IMR-90 (cell line): Measurements from ENCODE around the gene KLK14. TPM values are rescaled to one million over a fixed set of nuclear protein-coding genes. Genes with fewer than 3 reads are reported as not detected.

ENCODE experiments used
- ATAC-seq: fragments of 200-7000 bp; cut with Tn5 transposase; 2 replicates; pipeline ENCODE4 v1.9.1; 2020; ENCODE audit warnings: low read depth, mild to moderate bottlenecking, moderate library complexity
- BruUV-seq: library from RNA; stranded (reverse); fragments of 400-500 nt; replicated peaks from 2 replicates; lab custom pipeline; 2021; lab: Mats Ljungman, UMichigan
- CTCF ChIA-PET: fragments of 300-600 bp; formaldehyde crosslinking; extraction: SDS; loops from one replicate; lab custom pipeline; 2021; ENCODE audit warnings: antibody characterized with exemption; lab: Yijun Ruan, JAX
- POLR2A ChIA-PET: fragments of 300-600 bp; sonication (Branson Sonifier 250); formaldehyde crosslinking; loops from one replicate; lab custom pipeline; 2022; ENCODE audit warnings: antibody characterized with exemption; ENCODE audit not compliant: unreplicated experiment; lab: Charles Lee
- DNase-seq: peaks from one replicate; pipeline ENCODE4 v3.0.0; 2013
- H2AFZ ChIP-seq: replicated peaks from 2 replicates; pipeline ENCODE3; 2013; ENCODE audit warnings: low read length, mild to moderate bottlenecking; ENCODE audit not compliant: poor library complexity
- H2AK5ac ChIP-seq: 2 replicates; pipeline ENCODE4 v1.6.1; 2013; ENCODE audit warnings: low read depth, low read length, inconsistent platforms
- H2AK9ac ChIP-seq: replicated peaks from 2 replicates; pipeline ENCODE3; 2013; ENCODE audit warnings: mild to moderate bottlenecking, low read depth, low read length, moderate library complexity; ENCODE audit not compliant: poor library complexity
- H2BK120ac ChIP-seq: 2 replicates; pipeline ENCODE4 v1.6.1; 2013; ENCODE audit warnings: low read depth, low read length, inconsistent platforms
- H2BK15ac ChIP-seq: 3 replicates; pipeline ENCODE4 v1.6.1; 2013; ENCODE audit warnings: low read depth, low read length, inconsistent platforms
- H2BK20ac ChIP-seq: 2 replicates; pipeline ENCODE4 v1.6.1; 2013; ENCODE audit warnings: low read depth, mild to moderate bottlenecking, inconsistent platforms, low read length, moderate library complexity
- H2BK5ac ChIP-seq: 2 replicates; pipeline ENCODE4 v1.6.1; 2013; ENCODE audit warnings: mild to moderate bottlenecking, low read depth, low read length, inconsistent platforms; ENCODE audit not compliant: poor library complexity, severe bottlenecking
- H3K14ac ChIP-seq: replicated peaks from 2 replicates; pipeline ENCODE4 v1.6.1; 2013; ENCODE audit warnings: low read depth, low read length, inconsistent platforms
- H3K18ac ChIP-seq: 2 replicates; pipeline ENCODE4 v1.6.1; 2013; ENCODE audit warnings: low read depth, low read length, control low read depth
- H3K23ac ChIP-seq: 2 replicates; pipeline ENCODE4 v1.6.1; 2013; ENCODE audit warnings: low read depth, low read length, inconsistent platforms
- H3K27ac ChIP-seq: 2 replicates; pipeline ENCODE4 v1.5.1; 2013; ENCODE audit warnings: mild to moderate bottlenecking, control low read depth, low read length; ENCODE audit not compliant: insufficient read depth
- H3K27me3 ChIP-seq: 2 replicates; pipeline ENCODE4 v1.6.1; 2013; ENCODE audit warnings: low read length; ENCODE audit not compliant: control insufficient read depth, insufficient read depth
- H3K36me3 ChIP-seq: 2 replicates; pipeline ENCODE4 v1.6.1; 2013; ENCODE audit warnings: low read length, mixed read lengths; ENCODE audit not compliant: control insufficient read depth, insufficient read depth
- H3K4ac ChIP-seq: 2 replicates; pipeline ENCODE4 v1.6.1; 2013; ENCODE audit warnings: low read depth, low read length, inconsistent platforms
- H3K4me1 ChIP-seq: 2 replicates; pipeline ENCODE4 v1.6.1; 2013; ENCODE audit warnings: low read length, mixed read lengths; ENCODE audit not compliant: control insufficient read depth, insufficient read depth
- H3K4me2 ChIP-seq: 2 replicates; pipeline ENCODE4 v1.6.1; 2013; ENCODE audit warnings: low read depth, mild to moderate bottlenecking, control low read depth, low read length, moderate library complexity
- H3K4me3 ChIP-seq: 2 replicates; pipeline ENCODE4 v1.5.1; 2013; ENCODE audit warnings: low read depth, mild to moderate bottlenecking, control low read depth, low read length, moderate library complexity; ENCODE audit not compliant: insufficient read depth
- H3K56ac ChIP-seq: 2 replicates; pipeline ENCODE4 v1.6.1; 2013; ENCODE audit warnings: low read length, inconsistent platforms; ENCODE audit not compliant: insufficient read depth; ENCODE audit errors: extremely low read depth
- H3K79me1 ChIP-seq, 2 experiments: 2 replicates each; pipeline ENCODE4 v1.6.1; 2013; ENCODE audit warnings: low read length in 2 of 2, inconsistent platforms in 1 of 2, low read depth in 1 of 2
- H3K9ac ChIP-seq: 2 replicates; pipeline ENCODE4 v1.6.1; 2013; ENCODE audit warnings: low read depth, low read length, control low read depth
- H3K9me1 ChIP-seq: 2 replicates; pipeline ENCODE4 v1.6.1; 2013; ENCODE audit warnings: low read length, inconsistent platforms; ENCODE audit not compliant: insufficient read depth
- H3K9me3 ChIP-seq: 2 replicates; pipeline ENCODE4 v1.6.1; 2013; ENCODE audit warnings: low read length; ENCODE audit not compliant: control insufficient read depth, insufficient read depth
- H4K20me1 ChIP-seq: 2 replicates; pipeline ENCODE4 v1.6.1; 2013; ENCODE audit warnings: low read length, inconsistent platforms; ENCODE audit not compliant: insufficient read depth
- H4K5ac ChIP-seq: 2 replicates; pipeline ENCODE4 v1.6.1; 2013; ENCODE audit warnings: mild to moderate bottlenecking, low read depth, low read length, control low read depth
- H4K8ac ChIP-seq, 2 experiments: 2 replicates each; pipeline ENCODE4 v1.6.1; 2013; ENCODE audit warnings: low read depth in 2 of 2, low read length in 2 of 2, control low read depth in 1 of 2, inconsistent platforms in 1 of 2
- H4K91ac ChIP-seq: 2 replicates; pipeline ENCODE4 v1.6.1; 2013; ENCODE audit warnings: low read depth, low read length, inconsistent platforms; ENCODE audit not compliant: insufficient read depth
- BHLHE40 ChIP-seq: fragments of 150-350 bp; IDR thresholded peaks from 2 replicates; pipeline ENCODE4 v1.6.1; 2016; ENCODE audit warnings: mild to moderate bottlenecking, low read depth, low read length
- FOS ChIP-seq: fragments of 150-350 bp; IDR thresholded peaks from 2 replicates; pipeline ENCODE4 v1.6.1; 2016; ENCODE audit warnings: low read depth, low read length
- MAFK ChIP-seq: IDR thresholded peaks from 2 replicates; pipeline ENCODE4 v1.6.1; 2012; ENCODE audit warnings: low read depth, low read length, improper control_type of control experiment
- MAZ ChIP-seq: IDR thresholded peaks from 2 replicates; pipeline ENCODE4 v1.6.1; 2012; ENCODE audit warnings: low read depth, mild to moderate bottlenecking, low read length, improper control_type of control experiment, moderate library complexity, borderline replicate concordance
- MXI1 ChIP-seq: IDR thresholded peaks from 2 replicates; pipeline ENCODE4 v1.6.1; 2012; ENCODE audit warnings: low read depth, mild to moderate bottlenecking, low read length, moderate library complexity, borderline replicate concordance
- NFE2L2 ChIP-seq: fragments of 150-350 bp; IDR thresholded peaks from 2 replicates; pipeline ENCODE4 v1.6.1; 2016; ENCODE audit warnings: low read depth, mild to moderate bottlenecking, low read length
- POLR2A ChIP-seq: IDR thresholded peaks from 2 replicates; pipeline ENCODE4 v1.6.1; 2012; ENCODE audit warnings: mild to moderate bottlenecking, low read depth, low read length
- RAD21 ChIP-seq: IDR thresholded peaks from 2 replicates; pipeline ENCODE4 v1.6.1; 2012; ENCODE audit warnings: low read length, improper control_type of control experiment
- RCOR1 ChIP-seq: IDR thresholded peaks from 2 replicates; pipeline ENCODE4 v1.6.1; 2012; ENCODE audit warnings: mild to moderate bottlenecking, low read length, improper control_type of control experiment; ENCODE audit not compliant: insufficient replicate concordance
- RFX5 ChIP-seq: IDR thresholded peaks from 2 replicates; pipeline ENCODE4 v1.8.0; 2012; ENCODE audit warnings: low read depth, mild to moderate bottlenecking, low read length, moderate library complexity
- SMC3 ChIP-seq: fragments of 150-350 bp; IDR thresholded peaks from 2 replicates; pipeline ENCODE4 v1.6.1; 2016; ENCODE audit warnings: low read depth, mild to moderate bottlenecking, antibody characterized with exemption, low read length, moderate library complexity
- WGBS, 2 experiments: methylation state at CpG; one replicate each; pipeline versions ENCODE4 v1.1.5 to v1.1.7; 2013; ENCODE audit warnings: missing lambda C conversion rate in 2 of 2; ENCODE audit not compliant: insufficient read length in 1 of 2; ENCODE audit errors: extremely low coverage in 2 of 2; 5-methylcytosine and 5-hydroxymethylcytosine counted together
- dilution Hi-C: fragments of 300-500 bp; cut with HindIII; formaldehyde crosslinking; loops from one replicate; pipeline ENCODE4 v1.14.3; 2018; ENCODE audit warnings: low sequenced_read_pairs; ENCODE audit not compliant: unreplicated experiment
- in situ Hi-C: fragments of 300-500 bp; cut with MboI; formaldehyde crosslinking; loops from 3 replicates; pipeline ENCODE4 v1.14.3; 2019; ENCODE audit warnings: low sequenced_read_pairs, inconsistent platforms, mixed read lengths
- intact Hi-C: fragments of 100-400 bp; cut with micrococcal nuclease; formaldehyde crosslinking; loops from 2 replicates; pipeline ENCODE4 v1.10.0; 2022
- polyA plus RNA-seq, 3 experiments: library from polyadenylated mRNA; depleted of rRNA; stranded (reverse); fragments of >200 nt; gene quantifications; 2 replicates each; pipeline ENCODE4 v1.2.3, GENCODE V29; 2012; ENCODE audit warnings: low replicate concordance in 1 of 3
- total RNA-seq: library from RNA; depleted of rRNA; stranded (reverse); fragments of >200 nt; gene quantifications from 2 replicates; pipeline ENCODE4 v1.2.3, GENCODE V29; 2012
- TF ChIP-seq, protein P1 (sequence below): conservative IDR thresholded peaks from 2 replicates; pipeline ENCODE4 v1.5.1; 2012; ENCODE audit warnings: mild to moderate bottlenecking, low read depth, low read length, improper control_type of control experiment
- TF ChIP-seq, protein P2 (sequence below): fragments of 150-350 bp; IDR thresholded peaks from 2 replicates; pipeline ENCODE4 v1.6.1; 2017; ENCODE audit warnings: mild to moderate bottlenecking, antibody characterized with exemption, low read length, low read depth
- TF ChIP-seq, protein P3 (sequence below): fragments of 150-350 bp; IDR thresholded peaks from 2 replicates; pipeline ENCODE4 v1.6.1; 2016; ENCODE audit warnings: low read depth, mild to moderate bottlenecking, low read length, moderate library complexity, borderline replicate concordance

The KLK14 gene
- total and polyA plus RNA-seq, 2 of the 4 experiments (the other 2 are of a cell fraction) = not detected

DNA sequence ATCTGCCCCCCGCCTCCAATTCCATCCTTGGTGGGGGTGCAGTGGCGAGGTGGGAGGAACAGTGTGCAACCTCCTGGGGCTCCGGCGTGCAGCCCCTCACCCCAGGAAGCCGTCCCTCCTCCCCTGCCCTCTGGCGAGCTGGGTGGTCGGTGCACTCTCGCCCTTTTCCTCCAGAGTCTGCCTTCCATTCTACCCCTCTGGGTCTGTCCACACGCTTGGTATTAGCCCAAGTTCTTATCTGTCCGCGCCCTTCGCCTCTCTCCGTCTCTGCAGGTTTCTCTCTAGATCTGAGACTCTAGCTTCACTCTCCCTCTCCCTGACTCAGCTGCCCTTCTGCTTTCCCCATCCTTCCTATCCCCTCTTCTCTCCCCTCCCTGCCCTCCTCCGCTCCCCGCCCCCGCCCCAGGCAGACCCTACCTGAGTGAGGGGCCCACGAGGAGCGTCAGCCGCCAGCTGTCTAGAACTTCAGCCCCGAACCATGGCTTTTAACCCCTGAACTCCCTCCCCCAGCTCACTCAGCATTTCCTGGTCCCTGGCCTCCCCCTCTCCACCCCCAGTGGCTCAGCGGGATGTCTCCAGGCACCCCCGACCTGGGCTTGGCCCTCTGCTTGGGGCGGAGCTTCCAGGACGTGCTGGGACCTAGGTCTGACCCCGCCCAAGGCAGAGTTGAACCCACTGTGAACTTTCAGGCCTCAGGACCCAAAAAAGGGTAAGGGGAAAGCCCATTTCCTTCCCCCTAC lies 17.3 kb downstream of the KLK14 start:
- dilution Hi-C loops (no loop called here), intact Hi-C loops (no loop called here), in situ Hi-C loops (no loop called here)
- Histone ChIP-seq H2AFZ (peak overlapping the region; percentile 43), H3K56ac (no peak overlapping the region), H3K23ac (no peak overlapping the region), H3K79me1 (no peaks in the 10 kb centered on the region), H3K14ac (no peak overlapping the region), H3K4ac (no peak overlapping the region), H2AK5ac (no peak overlapping the region), H2AK9ac (no peak overlapping the region), H2BK5ac (no peak overlapping the region), H3K9me3 (peaks cover 2% of the 10 kb centered on the region; the same call in 1 of the 2 replicates), H3K9me1 (no peaks in the 10 kb centered on the region), H4K91ac (no peak overlapping the region), H3K27ac (no peak overlapping the region), H3K27me3 (no peaks in the 10 kb centered on the region), H3K9ac (no peak overlapping the region), H2BK120ac (no peak overlapping the region), H4K20me1 (no peaks in the 10 kb centered on the region), H3K36me3 (no peaks in the 10 kb centered on the region), H2BK15ac (no peak overlapping the region), H4K5ac (no peak overlapping the region), H4K8ac (no peak overlapping the region), H3K4me2 (peak overlapping the region; percentile 21; the same call in 1 of the 2 replicates), H3K18ac (no peak overlapping the region), H3K4me1 (no peaks in the 10 kb centered on the region), H3K4me3 (peak overlapping the region; percentile 14; the same call in 1 of the 2 replicates), H2BK20ac (no peak overlapping the region)
- POLR2A ChIA-PET = no interaction called here
- TF ChIP-seq RAD21 (no peak), NFE2L2 (no peak), MXI1 (no peak), BHLHE40 (no peak), POLR2A (no peak), RCOR1 (no peak), RFX5 (no peak), FOS (no peak), MAFK (no peak), SMC3 (no peak), MAZ (no peak)
- TF ChIP-seq, protein P1, sequence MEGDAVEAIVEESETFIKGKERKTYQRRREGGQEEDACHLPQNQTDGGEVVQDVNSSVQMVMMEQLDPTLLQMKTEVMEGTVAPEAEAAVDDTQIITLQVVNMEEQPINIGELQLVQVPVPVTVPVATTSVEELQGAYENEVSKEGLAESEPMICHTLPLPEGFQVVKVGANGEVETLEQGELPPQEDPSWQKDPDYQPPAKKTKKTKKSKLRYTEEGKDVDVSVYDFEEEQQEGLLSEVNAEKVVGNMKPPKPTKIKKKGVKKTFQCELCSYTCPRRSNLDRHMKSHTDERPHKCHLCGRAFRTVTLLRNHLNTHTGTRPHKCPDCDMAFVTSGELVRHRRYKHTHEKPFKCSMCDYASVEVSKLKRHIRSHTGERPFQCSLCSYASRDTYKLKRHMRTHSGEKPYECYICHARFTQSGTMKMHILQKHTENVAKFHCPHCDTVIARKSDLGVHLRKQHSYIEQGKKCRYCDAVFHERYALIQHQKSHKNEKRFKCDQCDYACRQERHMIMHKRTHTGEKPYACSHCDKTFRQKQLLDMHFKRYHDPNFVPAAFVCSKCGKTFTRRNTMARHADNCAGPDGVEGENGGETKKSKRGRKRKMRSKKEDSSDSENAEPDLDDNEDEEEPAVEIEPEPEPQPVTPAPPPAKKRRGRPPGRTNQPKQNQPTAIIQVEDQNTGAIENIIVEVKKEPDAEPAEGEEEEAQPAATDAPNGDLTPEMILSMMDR = no peak
- TF ChIP-seq, protein P2, sequence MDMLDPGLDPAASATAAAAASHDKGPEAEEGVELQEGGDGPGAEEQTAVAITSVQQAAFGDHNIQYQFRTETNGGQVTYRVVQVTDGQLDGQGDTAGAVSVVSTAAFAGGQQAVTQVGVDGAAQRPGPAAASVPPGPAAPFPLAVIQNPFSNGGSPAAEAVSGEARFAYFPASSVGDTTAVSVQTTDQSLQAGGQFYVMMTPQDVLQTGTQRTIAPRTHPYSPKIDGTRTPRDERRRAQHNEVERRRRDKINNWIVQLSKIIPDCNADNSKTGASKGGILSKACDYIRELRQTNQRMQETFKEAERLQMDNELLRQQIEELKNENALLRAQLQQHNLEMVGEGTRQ = no peak
- TF ChIP-seq, protein P3, sequence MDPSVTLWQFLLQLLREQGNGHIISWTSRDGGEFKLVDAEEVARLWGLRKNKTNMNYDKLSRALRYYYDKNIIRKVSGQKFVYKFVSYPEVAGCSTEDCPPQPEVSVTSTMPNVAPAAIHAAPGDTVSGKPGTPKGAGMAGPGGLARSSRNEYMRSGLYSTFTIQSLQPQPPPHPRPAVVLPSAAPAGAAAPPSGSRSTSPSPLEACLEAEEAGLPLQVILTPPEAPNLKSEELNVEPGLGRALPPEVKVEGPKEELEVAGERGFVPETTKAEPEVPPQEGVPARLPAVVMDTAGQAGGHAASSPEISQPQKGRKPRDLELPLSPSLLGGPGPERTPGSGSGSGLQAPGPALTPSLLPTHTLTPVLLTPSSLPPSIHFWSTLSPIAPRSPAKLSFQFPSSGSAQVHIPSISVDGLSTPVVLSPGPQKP = no peak
- DNase-seq (no peak), ATAC-seq (no peak; the same call in 1 of the 2 replicates)
- BruUV-seq = no TSS peak
- WGBS, 2 experiments = 0% methylated on average over 2 of the region's 25 CpGs; no CpG with 5 or more reads in 1 of the 2 experiments
- CTCF ChIA-PET = no interaction called here
